22Rv1 (cell line): ENCODE results near the gene KCNQ1.
A peak's percentile ranks its signal among the peaks of the same experiment; 100 is the strongest.

ENCODE experiments used
- H3K27ac ChIP-seq: fragments of 450-650 bp; 2 replicates; pipeline ENCODE4 v1.5.1; 2017
- ZFX ChIP-seq: fragments of 450-650 bp; IDR thresholded peaks from 2 replicates; pipeline ENCODE4 v1.6.1; 2017; ENCODE audit warnings: antibody characterized with exemption, borderline replicate concordance
- TF ChIP-seq, protein P1 (sequence below): fragments of 450-650 bp; IDR thresholded peaks from 2 replicates; pipeline ENCODE4 v1.5.1; 2017; ENCODE audit warnings: mild to moderate bottlenecking

Gene KCNQ1

DNA sequence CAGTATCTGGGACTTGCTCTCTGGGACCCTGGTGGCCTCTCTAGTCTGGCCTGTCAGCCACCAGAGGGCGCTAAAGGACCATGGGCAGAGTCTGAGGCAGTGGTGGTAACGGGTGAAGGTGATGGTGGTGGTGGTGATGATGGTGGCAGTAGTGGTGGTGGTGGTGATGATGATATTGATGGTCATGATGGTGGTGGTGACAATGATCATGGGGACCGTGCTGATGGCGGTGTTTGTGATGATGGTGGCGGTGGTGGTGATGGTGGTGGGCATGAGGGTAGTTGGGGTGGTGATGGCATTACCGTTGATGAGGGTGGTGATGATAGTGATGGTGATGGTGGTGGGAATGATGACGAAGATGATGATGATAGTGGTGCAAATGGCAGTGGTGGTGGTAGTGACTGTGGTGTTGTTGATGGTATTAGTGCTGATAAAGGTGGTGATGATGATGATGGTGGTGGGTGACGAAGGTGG, 16.4 kb upstream of the KCNQ1 start:
- TF ChIP-seq, protein P1, sequence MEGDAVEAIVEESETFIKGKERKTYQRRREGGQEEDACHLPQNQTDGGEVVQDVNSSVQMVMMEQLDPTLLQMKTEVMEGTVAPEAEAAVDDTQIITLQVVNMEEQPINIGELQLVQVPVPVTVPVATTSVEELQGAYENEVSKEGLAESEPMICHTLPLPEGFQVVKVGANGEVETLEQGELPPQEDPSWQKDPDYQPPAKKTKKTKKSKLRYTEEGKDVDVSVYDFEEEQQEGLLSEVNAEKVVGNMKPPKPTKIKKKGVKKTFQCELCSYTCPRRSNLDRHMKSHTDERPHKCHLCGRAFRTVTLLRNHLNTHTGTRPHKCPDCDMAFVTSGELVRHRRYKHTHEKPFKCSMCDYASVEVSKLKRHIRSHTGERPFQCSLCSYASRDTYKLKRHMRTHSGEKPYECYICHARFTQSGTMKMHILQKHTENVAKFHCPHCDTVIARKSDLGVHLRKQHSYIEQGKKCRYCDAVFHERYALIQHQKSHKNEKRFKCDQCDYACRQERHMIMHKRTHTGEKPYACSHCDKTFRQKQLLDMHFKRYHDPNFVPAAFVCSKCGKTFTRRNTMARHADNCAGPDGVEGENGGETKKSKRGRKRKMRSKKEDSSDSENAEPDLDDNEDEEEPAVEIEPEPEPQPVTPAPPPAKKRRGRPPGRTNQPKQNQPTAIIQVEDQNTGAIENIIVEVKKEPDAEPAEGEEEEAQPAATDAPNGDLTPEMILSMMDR, result peak; percentile 93
- no peak for TF ChIP-seq ZFX

GRCh38 chr11:2431395-2431794, 13.4 kb upstream of the KCNQ1 start:
- TF ChIP-seq ZFX, result no peak
- TF ChIP-seq, protein P1, result no peak
- no peak overlapping the region for H3K27ac ChIP-seq

More for the DNA sequence above, 16.4 kb upstream of the KCNQ1 start:
- no peak overlapping the region for H3K27ac ChIP-seq

GRCh38 chr11:2432171-2432621, 12.6 kb upstream of the KCNQ1 start:
- no peak for TF ChIP-seq ZFX
- TF ChIP-seq, protein P1, result no peak
- H3K27ac ChIP-seq, result no peak overlapping the region

DNA sequence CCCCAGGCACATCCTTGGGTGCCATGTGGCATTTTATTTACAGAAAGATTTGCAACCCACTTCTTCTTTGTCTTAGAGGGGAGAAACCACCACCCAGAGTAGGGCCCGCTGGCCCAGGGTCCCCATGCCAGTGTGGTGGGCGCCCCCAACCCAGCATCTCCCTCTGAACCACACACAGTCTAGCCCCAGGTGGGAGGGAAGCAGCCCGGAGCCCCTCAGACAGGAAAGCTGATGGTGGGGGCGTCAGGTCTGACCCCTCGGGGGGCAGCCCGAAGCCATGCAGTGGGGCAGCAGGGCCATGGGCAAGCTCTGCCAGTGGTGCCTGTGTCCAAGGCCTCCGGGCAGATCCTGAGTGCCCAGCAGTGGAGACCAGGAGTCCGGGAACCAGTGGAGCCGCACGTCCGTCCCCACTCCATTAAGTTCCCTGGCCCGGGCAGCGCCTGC, 12.2 kb upstream of the KCNQ1 start:
- no peak overlapping the region for H3K27ac ChIP-seq
- TF ChIP-seq, protein P1, result no peak
- TF ChIP-seq ZFX, result no peak

- no peak overlapping the region for H3K27ac ChIP-seq
- no peak for TF ChIP-seq ZFX
- TF ChIP-seq, protein P1, result no peak
These were observed 11.5 kb upstream of the KCNQ1 start for GRCh38 chr11:2433106-2433925.

DNA sequence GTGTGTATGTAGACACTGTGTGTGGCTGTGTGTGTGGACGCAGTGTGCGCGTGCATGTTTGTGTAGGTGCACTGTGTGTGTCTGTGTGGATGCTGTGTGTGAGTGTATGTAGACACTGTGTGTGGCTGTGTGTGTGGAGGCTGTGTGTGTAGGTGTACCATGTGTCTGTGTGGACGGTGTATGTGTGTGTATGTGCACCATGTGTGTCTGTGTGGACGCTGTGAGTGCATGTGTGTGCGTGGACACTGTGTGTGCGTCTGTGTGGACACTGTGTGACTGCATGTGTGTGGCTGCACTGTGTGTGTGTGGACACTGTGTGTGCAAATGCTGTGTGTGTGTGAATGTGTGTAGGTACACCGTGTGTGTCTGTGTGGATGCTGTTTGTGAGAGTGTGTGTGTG, 10.8 kb upstream of the KCNQ1 start:
- no peak overlapping the region for H3K27ac ChIP-seq
- TF ChIP-seq, protein P1, result no peak
- no peak for TF ChIP-seq ZFX
